Measurements from ENCODE around the gene OPCML.

OPCML gene

DNA sequence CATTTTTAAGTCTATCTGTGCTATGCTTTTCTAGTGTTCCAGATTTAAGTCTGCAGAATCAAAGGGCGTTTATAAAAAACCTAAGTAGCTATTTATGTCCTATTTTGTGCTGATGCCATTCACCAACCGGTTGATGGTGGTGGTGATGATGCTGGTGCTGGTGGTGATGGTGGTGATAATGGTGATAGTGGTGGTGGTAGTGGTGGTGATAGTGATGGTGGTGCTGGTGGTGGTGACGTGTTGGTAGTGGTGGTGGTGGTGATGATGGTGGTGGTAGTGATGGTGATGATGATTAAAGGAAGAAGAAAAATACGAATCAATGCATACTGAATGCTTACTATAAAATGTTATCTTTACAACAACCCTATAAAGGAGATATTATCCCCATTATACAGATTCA is 178.2 kb downstream of the OPCML start:
- FAIRE-seq = no peak

DNA sequence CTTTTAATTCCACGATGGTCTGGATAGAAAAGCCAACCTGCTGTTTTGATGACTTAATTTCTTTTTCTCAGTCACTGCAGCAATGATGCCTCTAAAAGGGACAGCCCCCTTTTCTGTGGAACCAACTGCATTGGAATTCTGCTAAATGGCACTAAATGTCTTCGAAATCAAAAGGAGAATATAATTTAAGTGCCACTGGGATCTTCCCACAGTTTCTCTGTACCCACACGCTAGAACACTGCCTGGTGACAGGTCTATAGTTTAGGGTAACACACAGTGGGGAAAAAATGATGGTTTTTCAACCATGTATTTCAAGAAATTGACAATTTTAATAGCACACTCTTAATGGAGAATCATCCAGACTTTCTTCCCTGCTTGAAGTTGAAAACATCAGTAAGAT is 182.3 kb downstream of the OPCML start:
- no peak for FAIRE-seq

DNA sequence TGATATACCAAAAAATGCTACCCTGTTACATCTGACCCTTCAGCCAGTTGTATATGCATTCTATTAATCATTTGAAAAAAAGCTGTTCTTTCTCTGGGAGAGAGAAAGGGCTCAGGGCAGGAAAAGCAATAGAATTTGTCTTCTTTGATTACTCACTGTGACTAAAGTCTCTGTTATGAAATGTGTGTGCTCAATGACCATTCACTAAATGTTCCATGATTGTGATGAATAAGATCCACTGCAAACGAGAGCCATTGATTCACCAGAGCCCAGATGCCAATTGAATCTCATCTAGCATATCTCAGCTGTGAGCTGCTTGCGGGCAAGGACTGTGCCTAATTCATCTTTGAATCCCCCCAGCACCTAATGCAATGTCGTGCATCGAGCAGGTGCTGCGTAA is 184.3 kb downstream of the OPCML start:
- FAIRE-seq = no peak

DNA sequence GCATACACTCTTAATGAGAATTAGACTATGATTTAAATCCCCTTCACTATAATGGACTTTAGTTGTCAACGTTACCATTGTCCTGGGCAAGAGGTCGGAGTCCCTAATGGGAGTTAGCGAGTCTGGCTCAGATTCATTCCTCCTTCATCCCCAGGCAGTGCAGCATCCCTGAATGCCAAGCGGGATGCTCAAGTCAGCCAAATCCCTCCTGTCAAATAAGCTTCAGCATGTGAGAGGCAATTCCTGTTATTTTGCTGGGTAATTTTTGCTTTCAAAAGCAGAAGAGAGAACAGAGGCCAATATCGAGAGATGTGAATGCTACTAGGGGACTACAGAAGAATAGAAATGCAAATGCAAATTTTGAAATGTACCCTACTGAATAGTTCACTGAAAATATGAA is 186.2 kb downstream of the OPCML start:
- no peak for FAIRE-seq

DNA sequence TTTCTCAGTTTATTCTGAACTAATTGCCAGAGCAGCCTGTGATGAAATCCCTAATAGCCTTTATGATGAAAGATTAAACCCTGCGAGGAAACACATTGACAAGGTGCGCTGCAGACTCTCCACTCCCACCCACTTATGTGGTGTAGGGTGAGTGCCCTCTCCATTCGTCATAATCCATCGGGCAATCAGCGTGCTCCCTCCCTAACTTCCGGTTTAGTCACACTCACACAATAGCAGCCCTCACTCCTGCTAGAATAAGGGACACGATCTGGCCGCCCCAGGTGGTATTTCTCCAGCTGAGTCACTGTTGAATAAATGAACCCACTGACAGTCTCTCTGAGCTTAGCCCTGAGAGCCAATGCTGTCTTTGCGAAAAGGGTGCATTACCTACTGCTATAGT is 188.3 kb downstream of the OPCML start:
- FAIRE-seq = no peak

DNA sequence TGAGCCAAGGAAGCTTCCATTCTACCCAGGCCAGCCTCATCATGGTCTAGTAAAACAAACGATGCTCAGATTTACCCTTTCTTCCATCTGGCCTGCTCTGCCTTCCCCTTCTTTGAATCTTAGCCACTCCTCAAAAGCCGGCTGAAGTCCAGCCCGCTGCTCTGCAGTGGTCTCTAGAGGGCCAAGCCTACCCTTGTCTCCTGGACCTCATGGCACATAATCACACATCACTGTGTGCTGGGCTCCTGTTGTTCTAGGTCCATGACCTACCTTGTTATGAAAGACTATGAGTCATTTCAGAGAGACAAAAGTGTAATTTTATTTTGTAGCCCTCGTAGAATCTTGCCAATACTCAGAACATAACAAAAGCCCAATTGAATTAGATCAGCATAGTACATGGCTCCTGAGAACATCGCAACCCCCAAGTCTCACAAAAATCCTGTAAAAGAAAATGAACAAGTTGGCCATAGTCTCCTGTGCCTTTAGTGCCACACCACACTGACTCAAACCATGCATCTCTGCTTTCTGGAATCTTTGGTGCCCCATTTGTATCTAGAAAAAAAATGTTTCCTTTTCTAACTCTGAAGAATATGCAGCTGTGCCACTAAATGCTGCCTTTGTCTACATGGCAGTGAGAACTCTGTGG is 192.7 kb downstream of the OPCML start:
- no peak for FAIRE-seq

DNA sequence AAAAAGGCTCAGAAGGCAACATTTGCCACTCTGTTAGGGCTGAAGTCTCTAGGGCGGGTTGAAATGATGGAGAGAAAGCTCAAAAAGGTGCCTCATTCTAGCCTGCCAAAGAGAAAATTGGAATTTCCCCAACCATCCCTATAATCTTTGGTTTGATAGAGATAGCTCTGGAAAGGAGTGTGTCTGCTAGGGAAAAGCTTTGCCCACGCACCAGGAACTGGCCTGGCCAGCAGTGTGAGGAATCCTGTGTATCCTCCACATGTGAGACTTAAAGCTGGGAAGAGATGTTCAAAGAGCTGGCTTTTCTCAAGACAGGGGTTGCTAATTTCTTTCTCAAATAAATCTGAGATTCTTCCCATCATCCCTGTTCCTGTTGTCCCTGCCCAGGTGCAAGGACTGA is 193.7 kb downstream of the OPCML start:
- no peak for FAIRE-seq

DNA sequence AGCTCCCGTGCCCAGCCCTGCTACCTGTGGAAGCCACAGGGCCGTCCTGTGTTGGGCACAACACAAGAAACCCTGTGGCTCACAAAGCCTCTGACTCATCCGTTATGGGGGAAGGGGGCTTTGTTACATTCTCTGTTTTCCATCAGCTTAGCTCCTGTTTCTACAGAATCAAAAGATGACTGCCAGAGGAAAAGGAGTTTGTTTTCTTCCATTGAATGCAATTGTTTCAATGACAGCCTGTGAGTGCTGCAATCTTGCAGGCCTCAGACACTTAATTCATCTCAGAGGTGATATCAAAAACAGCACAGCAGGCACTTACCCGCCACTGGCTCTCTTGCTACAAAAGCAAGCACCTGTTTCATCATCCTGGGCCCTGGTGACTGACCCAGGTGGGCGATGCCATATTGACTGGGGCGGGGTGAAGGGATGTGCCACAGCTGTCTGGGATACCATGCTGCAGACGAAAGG is 194.3 kb downstream of the OPCML start:
- no peak for FAIRE-seq

DNA sequence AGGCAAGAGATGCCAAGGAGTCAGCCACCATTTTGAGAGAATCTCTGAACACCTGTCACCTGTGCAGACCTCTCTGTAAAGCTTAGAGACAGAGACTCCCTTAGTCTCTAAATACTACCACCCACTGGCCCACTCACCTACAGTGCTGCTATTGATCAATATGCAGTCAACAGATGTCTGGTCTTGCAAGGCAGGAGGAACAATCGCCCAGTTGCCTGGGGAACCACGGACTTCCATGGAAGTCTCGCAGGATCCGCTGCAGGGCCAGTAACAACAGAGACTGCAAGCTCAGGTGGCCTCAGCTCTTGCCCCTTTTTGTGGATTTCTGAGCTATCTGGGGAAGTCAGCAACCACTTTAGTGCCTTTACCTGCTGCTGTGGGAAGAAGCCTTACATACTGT is 195.1 kb downstream of the OPCML start:
- no peak for FAIRE-seq

DNA sequence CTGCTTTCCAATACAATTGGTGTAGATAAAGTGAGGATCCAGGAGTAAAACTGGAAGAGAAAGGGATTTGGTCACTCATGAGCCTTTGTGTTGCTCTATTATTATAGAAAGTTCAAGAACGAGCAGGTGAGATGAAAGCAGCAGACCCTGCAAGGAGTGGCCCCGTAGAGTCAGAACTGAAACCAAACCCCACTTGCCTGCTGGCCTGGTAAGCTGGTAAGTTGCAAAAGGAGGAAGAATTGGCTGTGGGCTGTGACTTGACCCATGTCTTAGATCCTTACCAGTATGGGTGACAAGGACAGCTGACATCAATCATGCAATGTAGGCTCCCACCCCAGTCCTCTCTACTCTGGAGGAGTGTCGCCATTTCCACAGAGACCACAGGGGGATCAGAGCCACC is 201.3 kb downstream of the OPCML start:
- FAIRE-seq = no peak

DNA sequence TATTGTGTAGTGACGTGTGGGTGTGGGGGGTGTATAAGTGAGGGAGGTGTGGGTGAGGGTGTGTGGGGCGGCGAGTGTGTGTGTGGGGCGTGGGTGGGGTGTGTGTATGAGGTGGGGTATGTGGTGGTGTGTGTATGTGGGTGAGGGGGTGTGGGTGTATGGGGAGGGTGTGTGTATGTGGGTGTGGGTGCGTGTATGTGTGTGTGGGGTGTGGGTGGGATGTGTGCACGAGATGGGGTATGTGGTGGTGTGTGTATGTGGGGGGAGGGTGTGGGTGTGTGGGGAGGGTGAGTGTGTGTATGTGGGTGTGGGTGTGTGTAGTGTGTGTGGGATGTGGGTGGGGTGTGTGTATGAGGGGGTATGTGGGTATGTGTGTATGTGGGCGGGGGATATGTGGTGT is 205.5 kb downstream of the OPCML start:
- FAIRE-seq = no peak

DNA sequence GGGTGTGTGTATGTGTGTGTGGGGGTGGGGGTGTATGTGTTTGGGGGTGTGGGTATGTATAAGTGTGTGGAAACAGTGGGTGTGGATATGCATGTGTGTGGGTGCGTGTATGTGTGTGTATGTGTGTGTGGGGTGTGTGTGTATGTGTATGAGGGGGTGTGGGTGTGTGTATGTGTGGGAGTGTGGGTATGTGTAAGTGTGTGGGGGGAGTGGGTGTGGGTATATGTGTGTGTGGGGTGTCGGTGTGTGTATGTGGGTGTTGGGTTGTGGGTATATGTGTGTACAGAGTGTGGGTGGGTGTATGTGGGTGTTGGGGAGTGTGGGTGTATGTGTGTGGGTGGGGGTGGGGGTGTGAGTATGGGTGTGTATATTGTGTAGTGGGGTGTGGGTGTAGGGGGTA is 206.0 kb downstream of the OPCML start:
- FAIRE-seq = no peak

DNA sequence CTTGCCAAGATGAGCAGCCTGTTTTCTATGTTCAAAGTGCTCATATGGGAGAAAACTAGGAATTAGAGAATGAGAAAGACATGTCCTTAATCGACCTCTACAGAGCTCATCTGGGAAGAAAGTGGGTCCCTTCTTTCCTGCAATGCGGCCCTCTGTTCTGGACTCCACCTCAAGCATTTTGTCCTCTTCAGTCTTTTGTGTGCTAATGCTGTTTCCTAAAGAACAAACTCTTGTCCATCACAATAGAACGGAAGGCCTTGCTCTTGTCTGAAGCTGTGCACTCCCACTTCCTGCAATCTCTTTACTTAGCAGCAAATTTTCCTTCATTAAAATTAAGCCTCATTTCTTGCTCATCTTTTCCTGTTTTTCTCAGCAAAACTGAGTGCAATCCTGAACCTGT is 206.6 kb downstream of the OPCML start:
- no peak for FAIRE-seq

DNA sequence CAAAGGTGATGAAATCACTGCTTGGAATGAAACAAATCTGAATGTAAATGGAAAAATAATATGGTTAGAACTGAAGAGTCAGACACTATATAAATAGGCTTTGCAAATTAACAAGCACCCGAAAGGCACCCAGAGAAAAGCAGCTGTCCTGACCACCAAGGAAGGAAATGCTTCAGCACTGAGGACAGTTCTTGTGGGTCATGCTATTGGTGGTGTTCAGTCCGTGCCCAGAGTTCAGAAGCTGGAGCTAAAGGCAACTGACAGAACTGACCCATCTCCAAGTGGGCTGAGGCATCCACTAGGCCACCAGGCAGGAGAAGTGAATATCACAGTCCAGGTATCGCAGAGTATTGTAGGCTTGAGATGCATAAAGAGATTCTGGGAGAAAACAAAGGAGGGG is 208.9 kb downstream of the OPCML start:
- FAIRE-seq = no peak

DNA sequence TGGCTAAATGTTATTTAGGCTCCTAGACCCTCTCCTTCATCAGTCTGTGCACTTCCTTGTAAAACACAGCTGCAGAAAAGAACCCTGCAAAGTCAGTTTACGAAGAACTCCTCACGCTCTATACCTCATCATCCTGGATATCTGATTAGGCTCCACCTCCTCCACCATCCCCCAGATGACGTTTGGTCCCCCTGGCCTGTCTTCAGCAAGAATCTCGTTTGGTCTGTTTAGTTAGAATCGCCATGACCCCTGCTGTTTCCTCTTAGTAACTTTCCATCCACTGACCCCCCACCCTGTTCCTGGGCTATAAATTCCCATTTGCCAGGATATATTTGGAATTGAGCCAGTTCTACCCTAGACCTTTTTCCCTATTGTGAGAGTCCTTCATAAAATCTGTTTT is 214.1 kb downstream of the OPCML start:
- no peak for FAIRE-seq

DNA sequence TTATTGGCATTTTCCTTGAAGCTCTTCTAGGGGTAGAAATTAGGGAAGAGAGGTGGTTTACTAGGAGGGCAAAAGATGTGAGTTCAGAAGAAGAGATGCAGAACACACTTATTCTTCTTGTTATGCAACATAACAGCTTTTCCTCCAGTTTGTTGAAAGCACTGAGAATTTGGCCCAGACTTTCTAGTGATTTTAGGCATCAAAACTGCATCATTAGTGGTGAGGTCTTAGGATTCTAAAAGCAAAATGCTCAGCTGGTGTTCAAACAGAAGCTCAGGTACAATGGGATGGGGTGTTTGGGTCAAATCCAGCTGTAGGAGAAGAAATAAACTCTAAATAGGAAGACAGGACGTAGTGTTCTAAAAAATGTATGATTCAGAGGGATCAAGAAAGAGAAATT is 221.1 kb downstream of the OPCML start:
- FAIRE-seq = no peak

DNA sequence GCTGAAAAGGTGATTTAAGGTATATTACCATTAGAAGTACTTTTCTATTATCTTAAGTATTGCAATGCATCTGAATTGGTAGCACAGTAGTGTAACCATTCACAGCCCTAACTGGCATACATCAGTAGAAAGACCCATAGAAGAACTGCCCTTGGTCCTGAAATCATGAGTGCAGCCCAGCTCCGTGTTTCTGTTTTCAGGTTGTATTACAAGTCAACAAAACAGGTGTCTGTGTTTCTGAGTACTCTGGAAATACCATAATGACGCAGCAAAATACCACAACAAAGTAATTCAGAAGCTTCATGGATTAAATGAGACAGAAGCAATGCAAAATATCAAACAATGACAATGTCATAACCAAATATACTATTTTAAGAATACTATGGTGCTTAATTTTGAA is 226.3 kb downstream of the OPCML start:
- no peak for FAIRE-seq

DNA sequence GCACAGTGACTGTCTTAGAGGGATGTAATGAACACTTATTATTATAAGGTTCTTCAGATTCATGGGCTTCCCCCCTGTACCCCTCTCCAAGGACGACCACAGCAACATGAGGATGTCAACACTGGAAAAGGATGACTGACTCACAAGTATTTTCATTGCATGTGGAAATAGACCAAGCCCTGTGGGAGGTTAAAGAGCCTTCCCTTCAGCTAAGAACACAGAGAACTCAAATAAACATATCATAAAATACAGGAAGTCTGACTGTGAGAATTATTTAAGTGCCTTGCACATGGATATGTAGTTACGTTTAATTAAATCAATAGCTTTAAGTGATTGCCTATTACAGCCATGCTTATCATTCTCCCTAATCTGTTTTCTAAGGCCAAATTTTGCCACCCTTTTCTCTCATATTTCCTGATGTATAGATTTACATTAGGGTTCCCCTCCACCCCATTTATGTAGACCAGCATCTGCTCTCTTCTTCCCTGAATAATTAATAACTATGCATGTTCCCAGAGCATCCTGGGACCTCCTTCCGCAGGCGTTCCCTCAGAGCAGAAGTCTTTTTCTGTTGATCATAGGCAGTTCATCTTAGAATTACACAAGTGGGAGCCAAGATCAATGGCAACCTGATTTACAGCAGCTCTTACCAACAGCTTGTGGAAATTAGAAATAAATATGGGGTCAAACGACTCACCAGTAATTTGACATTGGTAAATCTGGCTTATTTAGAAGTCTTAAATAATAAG is 226.9 kb downstream of the OPCML start:
- FAIRE-seq = no peak

DNA sequence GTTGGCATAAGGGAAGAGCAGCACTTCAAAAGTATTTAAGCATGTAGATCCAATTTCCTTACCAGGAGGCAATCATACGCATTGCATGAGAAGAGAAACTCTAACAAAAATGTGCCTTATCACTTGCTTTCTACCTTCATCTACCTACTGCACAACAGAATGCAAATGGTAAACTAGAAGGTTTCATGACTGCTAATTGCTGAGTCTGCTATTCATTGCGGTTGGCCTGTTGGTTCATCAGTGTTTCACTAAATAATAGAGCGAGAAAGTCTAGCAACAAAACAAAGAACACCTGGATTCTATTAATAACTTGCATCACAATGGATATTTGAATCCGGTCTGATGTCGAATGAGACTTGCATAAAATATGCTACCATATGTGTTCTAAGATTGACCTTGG is 229.0 kb downstream of the OPCML start:
- FAIRE-seq = no peak

DNA sequence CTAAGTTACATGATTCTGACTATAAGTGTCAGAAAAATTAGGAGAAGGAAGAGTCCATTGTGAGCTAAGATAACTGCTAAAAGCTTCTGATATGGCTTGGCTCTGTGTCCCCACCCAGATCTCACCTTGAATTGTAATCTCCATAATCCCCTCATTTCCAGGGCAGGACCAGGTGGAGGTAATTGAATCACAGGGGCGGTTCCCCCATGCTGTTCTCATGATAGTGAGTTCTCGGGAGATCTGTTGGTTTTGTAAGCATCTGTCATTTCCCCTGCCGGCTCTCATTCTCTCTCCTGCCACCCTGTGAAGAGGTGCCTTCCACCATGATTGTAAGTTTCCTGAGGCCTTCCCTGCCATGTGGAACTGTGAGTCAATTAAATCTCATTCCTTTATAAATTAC is 230.2 kb downstream of the OPCML start:
- no peak for FAIRE-seq

DNA sequence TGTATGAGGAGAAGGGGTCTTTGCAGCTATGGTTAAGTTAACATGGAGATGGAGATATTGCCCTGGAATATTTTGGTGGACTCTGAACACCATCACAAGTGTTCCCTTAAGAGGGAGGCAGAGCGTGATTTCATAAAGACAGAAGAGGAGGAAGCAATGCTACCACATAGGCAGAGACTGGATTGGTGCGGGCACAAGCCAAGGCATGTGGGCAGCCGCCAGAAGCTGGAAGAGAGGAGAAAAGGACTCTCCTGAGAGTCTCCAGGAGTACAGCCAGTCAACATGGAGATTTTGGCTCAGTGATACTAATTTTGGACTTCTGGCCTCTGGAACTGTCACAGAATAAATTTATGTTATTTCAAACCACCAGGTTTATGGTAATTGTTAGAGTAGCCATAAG is 231.6 kb downstream of the OPCML start:
- no peak for FAIRE-seq

DNA sequence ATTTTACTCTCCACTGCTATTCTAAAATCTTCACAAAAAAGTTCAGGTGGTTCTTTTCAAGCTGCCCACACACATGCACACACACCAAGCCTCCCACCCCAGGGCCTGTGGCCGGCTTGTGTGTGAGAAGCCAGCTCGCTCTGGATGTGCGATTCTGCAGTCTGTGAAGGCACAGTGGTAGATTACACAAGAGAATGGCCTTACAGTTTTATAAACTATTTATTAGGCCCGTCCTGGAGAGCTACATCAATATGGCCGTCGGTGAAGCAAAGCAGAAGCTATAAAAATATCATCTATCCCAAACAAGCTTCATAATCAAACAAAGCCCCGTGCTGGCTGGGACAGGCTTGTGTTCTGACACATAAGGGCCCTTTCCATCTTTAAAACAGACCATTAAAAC is 240.5 kb downstream of the OPCML start:
- no peak for FAIRE-seq

DNA sequence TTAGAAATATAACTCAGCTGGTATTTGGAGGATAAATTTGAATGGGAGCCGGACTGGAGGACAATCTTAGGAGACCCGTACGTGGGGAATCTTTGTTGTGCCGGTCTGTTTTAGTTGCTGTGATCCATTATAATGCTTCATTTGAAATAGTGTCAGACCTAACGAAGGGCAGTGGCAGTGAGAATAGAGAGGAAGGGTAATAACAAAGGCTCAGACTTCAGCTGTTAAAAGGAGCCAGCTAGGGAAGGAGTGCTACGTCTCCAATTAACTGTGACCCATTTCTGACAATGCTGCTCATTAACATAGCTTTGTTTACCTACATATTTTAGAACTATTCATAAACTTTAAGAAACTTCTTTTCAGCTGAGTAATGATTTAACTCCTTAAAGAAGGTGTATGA is 246.9 kb downstream of the OPCML start:
- no peak for FAIRE-seq

DNA sequence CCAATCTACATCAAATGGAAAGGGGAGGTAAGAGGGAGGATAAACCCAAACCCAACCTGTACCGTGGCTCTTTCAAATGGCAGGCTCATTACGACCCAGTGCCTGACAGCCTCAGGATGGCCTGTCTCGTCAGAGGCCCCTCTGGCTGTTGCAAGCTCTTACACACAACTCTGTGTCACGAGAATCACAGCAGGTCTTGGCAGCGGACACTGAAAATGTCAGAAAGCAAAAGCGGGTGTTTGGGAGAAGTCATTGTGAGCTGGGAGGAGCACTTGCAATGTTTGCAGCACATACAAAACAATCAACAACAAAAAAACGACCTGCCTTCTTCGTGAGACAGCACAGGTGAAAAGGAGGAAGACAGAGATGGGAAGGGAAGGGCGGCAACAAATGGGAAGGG is 248.1 kb downstream of the OPCML start:
- no peak for FAIRE-seq

DNA sequence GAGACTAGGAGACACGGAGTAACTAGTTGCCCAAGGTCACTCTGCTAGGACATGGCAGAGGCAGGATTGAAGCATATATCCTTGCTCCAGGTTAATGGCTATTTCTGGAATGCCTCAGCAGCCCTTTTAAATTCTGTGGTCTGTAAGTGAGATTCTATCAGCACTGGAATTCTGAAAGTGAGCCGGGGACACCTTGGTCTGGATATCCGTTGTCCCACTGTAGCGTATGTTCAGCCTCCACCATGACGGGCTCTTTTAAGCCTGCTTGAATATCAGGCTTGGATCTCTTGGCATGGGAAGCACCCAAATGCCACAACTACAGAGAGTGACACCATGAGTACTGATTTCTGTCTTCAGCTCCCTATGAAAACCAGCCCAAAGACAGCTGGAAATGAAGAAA is 254.4 kb downstream of the OPCML start:
- FAIRE-seq = no peak

Data from endometrium (tissue), 2 donors.